Endothelial cell of umbilical vein (primary cell): ENCODE results near the gene SLC5A11.

Experiments used
- EZH2 ChIP-seq: IDR thresholded peaks from 2 replicates; pipeline ENCODE4 v1.6.1; 2012; ENCODE audit warnings: borderline replicate concordance, low read depth, mild to moderate bottlenecking, moderate library complexity, low read length, inconsistent platforms; ENCODE audit not compliant: severe bottlenecking
- MAX ChIP-seq: IDR thresholded peaks from 2 replicates; pipeline ENCODE4 v1.6.1; 2011; ENCODE audit not compliant: insufficient read depth, insufficient read length
- POLR2A ChIP-seq: IDR thresholded peaks from 2 replicates; pipeline ENCODE4 v1.6.1; 2012; ENCODE audit warnings: low read depth, mild to moderate bottlenecking, control low read depth, low read length
- POLR2AphosphoS5 ChIP-seq: IDR thresholded peaks from 2 replicates; pipeline ENCODE4 v1.6.1; 2012; ENCODE audit warnings: low read depth, mild to moderate bottlenecking, control low read depth, low read length, moderate library complexity; ENCODE audit not compliant: insufficient read depth
- TF ChIP-seq, protein P1 (sequence below), 2 donors: IDR thresholded peaks; 1 replicate in 1 of 2; 2 replicates in 1 of 2; pipeline ENCODE4 v1.5.1; 2011; ENCODE audit warnings: low read length in 2 of 2, mild to moderate bottlenecking in 2 of 2, moderate library complexity in 2 of 2, control low read depth in 1 of 2, inconsistent platforms in 1 of 2, low read depth in 1 of 2; ENCODE audit not compliant: insufficient read depth in 1 of 2; ENCODE audit errors: extremely low read depth in 1 of 2

DNA sequence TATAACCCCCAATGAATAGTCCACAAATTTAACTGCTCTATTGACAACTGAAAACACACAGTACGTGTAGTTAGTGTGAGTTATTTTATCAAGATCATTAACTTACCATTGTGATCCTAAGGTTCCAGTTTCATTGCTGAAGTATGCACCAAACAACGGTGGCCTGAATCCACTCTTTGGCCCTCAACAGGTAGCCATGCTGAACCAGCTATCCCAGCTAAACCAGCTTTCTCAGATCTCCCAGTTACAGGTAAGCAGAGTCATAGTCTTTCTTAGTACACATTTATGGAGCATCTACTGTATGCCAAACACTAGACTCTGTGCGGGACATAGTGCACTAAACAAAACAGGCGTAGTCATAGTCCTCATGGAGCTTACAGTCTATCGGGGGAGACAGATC is 40.3 kb upstream of the SLC5A11 start:
- TF ChIP-seq, protein P1, sequence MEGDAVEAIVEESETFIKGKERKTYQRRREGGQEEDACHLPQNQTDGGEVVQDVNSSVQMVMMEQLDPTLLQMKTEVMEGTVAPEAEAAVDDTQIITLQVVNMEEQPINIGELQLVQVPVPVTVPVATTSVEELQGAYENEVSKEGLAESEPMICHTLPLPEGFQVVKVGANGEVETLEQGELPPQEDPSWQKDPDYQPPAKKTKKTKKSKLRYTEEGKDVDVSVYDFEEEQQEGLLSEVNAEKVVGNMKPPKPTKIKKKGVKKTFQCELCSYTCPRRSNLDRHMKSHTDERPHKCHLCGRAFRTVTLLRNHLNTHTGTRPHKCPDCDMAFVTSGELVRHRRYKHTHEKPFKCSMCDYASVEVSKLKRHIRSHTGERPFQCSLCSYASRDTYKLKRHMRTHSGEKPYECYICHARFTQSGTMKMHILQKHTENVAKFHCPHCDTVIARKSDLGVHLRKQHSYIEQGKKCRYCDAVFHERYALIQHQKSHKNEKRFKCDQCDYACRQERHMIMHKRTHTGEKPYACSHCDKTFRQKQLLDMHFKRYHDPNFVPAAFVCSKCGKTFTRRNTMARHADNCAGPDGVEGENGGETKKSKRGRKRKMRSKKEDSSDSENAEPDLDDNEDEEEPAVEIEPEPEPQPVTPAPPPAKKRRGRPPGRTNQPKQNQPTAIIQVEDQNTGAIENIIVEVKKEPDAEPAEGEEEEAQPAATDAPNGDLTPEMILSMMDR (IDR thresholded peaks at IDR 0.05; ENCODE audit: extremely low read depth in 1 of 2, insufficient read depth in 1 of 2, low read depth in 1 of 2, low read length in 2 of 2) = no peak
- no peak for TF ChIP-seq POLR2A
- no peak for TF ChIP-seq MAX
- no peak for TF ChIP-seq EZH2
- no peak for TF ChIP-seq POLR2AphosphoS5
